HL-60 (cell line): ENCODE data around the gene PRC1.

Experiments
- GABPA ChIP-seq: IDR thresholded peaks from 2 replicates; pipeline ENCODE4 v1.6.1; 2012; ENCODE audit warnings: low read depth
- POLR2AphosphoS5 ChIP-seq: IDR thresholded peaks from 2 replicates; pipeline ENCODE4 v1.6.1; 2012; ENCODE audit warnings: low read depth
- REST ChIP-seq: IDR thresholded peaks from 2 replicates; pipeline ENCODE4 v1.6.1; 2012; ENCODE audit warnings: low read depth; ENCODE audit not compliant: insufficient replicate concordance
- TF ChIP-seq, protein P1 (sequence below): IDR thresholded peaks from one replicate; pipeline ENCODE4 v1.5.1; 2011; ENCODE audit warnings: low read length, control low read depth, inconsistent platforms; ENCODE audit not compliant: insufficient read depth

DNA sequence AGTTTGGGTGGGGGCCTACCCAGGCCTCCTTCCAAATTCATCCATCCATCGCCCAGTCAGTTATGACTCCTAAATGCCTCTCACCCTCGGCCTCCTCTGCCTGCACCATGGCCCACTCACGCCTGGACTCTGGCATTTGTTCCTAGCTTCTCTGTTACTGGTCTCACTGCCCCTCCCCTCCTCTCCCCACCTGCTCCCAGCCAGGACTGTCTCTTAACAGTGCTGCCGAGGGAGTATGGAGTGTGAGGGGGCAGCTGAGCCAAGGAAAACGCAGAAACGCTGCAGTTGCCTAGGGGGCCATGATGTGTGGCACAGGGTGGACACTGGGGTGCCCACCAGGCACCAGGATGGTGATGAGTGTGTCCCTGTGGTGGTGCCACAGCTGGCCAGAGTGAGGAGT lies 36.5 kb downstream of the PRC1 start:
- TF ChIP-seq, protein P1, sequence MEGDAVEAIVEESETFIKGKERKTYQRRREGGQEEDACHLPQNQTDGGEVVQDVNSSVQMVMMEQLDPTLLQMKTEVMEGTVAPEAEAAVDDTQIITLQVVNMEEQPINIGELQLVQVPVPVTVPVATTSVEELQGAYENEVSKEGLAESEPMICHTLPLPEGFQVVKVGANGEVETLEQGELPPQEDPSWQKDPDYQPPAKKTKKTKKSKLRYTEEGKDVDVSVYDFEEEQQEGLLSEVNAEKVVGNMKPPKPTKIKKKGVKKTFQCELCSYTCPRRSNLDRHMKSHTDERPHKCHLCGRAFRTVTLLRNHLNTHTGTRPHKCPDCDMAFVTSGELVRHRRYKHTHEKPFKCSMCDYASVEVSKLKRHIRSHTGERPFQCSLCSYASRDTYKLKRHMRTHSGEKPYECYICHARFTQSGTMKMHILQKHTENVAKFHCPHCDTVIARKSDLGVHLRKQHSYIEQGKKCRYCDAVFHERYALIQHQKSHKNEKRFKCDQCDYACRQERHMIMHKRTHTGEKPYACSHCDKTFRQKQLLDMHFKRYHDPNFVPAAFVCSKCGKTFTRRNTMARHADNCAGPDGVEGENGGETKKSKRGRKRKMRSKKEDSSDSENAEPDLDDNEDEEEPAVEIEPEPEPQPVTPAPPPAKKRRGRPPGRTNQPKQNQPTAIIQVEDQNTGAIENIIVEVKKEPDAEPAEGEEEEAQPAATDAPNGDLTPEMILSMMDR: no peak
- TF ChIP-seq POLR2AphosphoS5 (no peak; the same call in 1 of the 2 replicates), GABPA (no peak), REST (no peak)
